Keratinocyte (primary cell): Measurements from ENCODE around the gene GRPEL2. TPM values are rescaled to one million over a fixed set of nuclear protein-coding genes. Genes with fewer than 3 reads are reported as not detected.

Experiments
- DNase-seq: peaks from one replicate; pipeline ENCODE4 v3.0.0-alpha.2; 2011; ENCODE audit warnings: low read depth, missing footprints, low spot score
- FAIRE-seq: peaks from 2 replicates; lab custom pipeline; 2011; peaks lifted over from hg19 to GRCh38; lab: Jason Lieb, UNC
- H2AFZ ChIP-seq: 2 replicates; pipeline ENCODE4 v1.6.0; 2012; ENCODE audit warnings: low read length, control low read depth, inconsistent platforms; ENCODE audit not compliant: control insufficient read depth
- H3K27ac ChIP-seq: 2 replicates; pipeline ENCODE4 v1.5.1; 2011; ENCODE audit warnings: low read length; ENCODE audit not compliant: control insufficient read depth, insufficient read depth
- H3K27me3 ChIP-seq: 3 replicates; pipeline ENCODE4 v1.6.0; 2011; ENCODE audit warnings: low read length; ENCODE audit not compliant: control insufficient read depth, insufficient read depth; ENCODE audit errors: extremely low read depth
- H3K36me3 ChIP-seq, 2 experiments: 2 replicates in 1 of 2; 3 replicates in 1 of 2; pipeline ENCODE4 v1.5.1; 2011; ENCODE audit warnings: low read length in 2 of 2, mild to moderate bottlenecking in 1 of 2; ENCODE audit not compliant: control insufficient read depth in 2 of 2, insufficient read depth in 2 of 2; ENCODE audit errors: extremely low read depth in 1 of 2
- H3K4me1 ChIP-seq: 3 replicates; pipeline ENCODE4 v1.5.1; 2011; ENCODE audit warnings: low read length; ENCODE audit not compliant: control insufficient read depth, insufficient read depth; ENCODE audit errors: extremely low read depth
- H3K4me2 ChIP-seq: 3 replicates; pipeline ENCODE4 v1.6.0; 2011; ENCODE audit warnings: low read depth, low read length; ENCODE audit not compliant: control insufficient read depth, insufficient read depth; ENCODE audit errors: extremely low read depth
- H3K4me3 ChIP-seq, 3 experiments: fragments of 200-600 bp in 1 of 3; sonication (generic) in 1 of 3; 2 replicates in 2 of 3; 3 replicates in 1 of 3; pipeline ENCODE4 v1.5.1; 2011 to 2016; ENCODE audit warnings: low read length in 3 of 3, mild to moderate bottlenecking in 3 of 3, control low read depth in 2 of 3, inconsistent platforms in 1 of 3, low read depth in 1 of 3, mixed read lengths in 1 of 3, mixed run types in 1 of 3, moderate library complexity in 1 of 3; ENCODE audit not compliant: control insufficient read depth in 2 of 3, insufficient read depth in 2 of 3; ENCODE audit errors: extremely low read depth in 1 of 3
- H3K79me2 ChIP-seq: 2 replicates; pipeline ENCODE4 v1.6.0; 2012; ENCODE audit warnings: low read length; ENCODE audit not compliant: control insufficient read depth, insufficient read depth
- H3K9ac ChIP-seq: 3 replicates; pipeline ENCODE4 v1.6.0; 2011; ENCODE audit warnings: low read length; ENCODE audit not compliant: control insufficient read depth, insufficient read depth; ENCODE audit errors: extremely low read depth
- H3K9me1 ChIP-seq: 3 replicates; pipeline ENCODE4 v1.6.0; 2011; ENCODE audit warnings: low read length; ENCODE audit not compliant: control insufficient read depth, insufficient read depth; ENCODE audit errors: extremely low read depth
- H3K9me3 ChIP-seq: 2 replicates; pipeline ENCODE4 v1.5.1; 2012; ENCODE audit warnings: low read depth, low read length; ENCODE audit not compliant: control insufficient read depth
- H4K20me1 ChIP-seq: 3 replicates; pipeline ENCODE4 v1.6.0; 2011; ENCODE audit warnings: low read length; ENCODE audit not compliant: control insufficient read depth, insufficient read depth; ENCODE audit errors: extremely low read depth
- CTCF ChIP-seq, 3 experiments: IDR thresholded peaks in 1 of 3; conservative IDR thresholded peaks in 1 of 3; optimal IDR thresholded peaks in 1 of 3; 2 replicates in 2 of 3; 3 replicates in 1 of 3; pipeline versions ENCODE3 to v1.5.1; 2011; ENCODE audit warnings: low read length in 3 of 3, mild to moderate bottlenecking in 3 of 3, moderate library complexity in 2 of 3, control low read depth in 1 of 3, inconsistent platforms in 1 of 3; ENCODE audit not compliant: insufficient read depth in 2 of 3; ENCODE audit errors: extremely low read depth in 1 of 3
- EZH2 ChIP-seq: IDR thresholded peaks from one replicate; pipeline ENCODE4 v1.6.1; 2012; ENCODE audit warnings: inconsistent platforms, mild to moderate bottlenecking, low read length, moderate library complexity
- dilution Hi-C: fragments of 300-500 bp; cut with MboI; formaldehyde crosslinking; loops from one replicate; pipeline ENCODE4 v1.7.0; 2020; ENCODE audit warnings: low sequenced_read_pairs; ENCODE audit not compliant: extremely low pct_ligation_motif_present
- polyA plus RNA-seq, 5 experiments: library from polyadenylated mRNA; depleted of rRNA in 3 of 5; stranded (reverse) in 3 of 5; stranded (forward) in 1 of 5; unstranded in 1 of 5; fragments of >200 nt; gene quantifications; 1 replicate in 1 of 5; 2 replicates in 3 of 5; 3 replicates in 1 of 5; pipeline versions ENCODE4 v1.2.1 to v1.2.3, GENCODE V29; 2011 to 2012; ENCODE audit warnings: missing spikeins in 2 of 5, low read depth in 1 of 5, low replicate concordance in 1 of 5

GRPEL2 gene
- polyA plus RNA-seq, 1 donor (not counting 4 experiments of a cell fraction or from before 2014, with no cell fraction given) = 17.5 TPM

GRCh38 chr5:149364719-149365118 lies 19.4 kb downstream of the GRPEL2 start:
- Histone ChIP-seq H3K9ac (no peak overlapping the region), H3K4me1 (no peaks in the 10 kb centered on the region), H2AFZ (no peak overlapping the region), H3K4me3 (no peak overlapping the region), H3K27ac (no peak overlapping the region), H4K20me1 (no peaks in the 10 kb centered on the region), H3K9me3 (no peaks in the 10 kb centered on the region), H3K4me2 (no peak overlapping the region), H3K9me1 (no peaks in the 10 kb centered on the region), H3K79me2 (no peaks in the 10 kb centered on the region), H3K27me3 (no peaks in the 10 kb centered on the region), H3K36me3 (no peaks in the 10 kb centered on the region)
- FAIRE-seq = no peak
- dilution Hi-C loops = no loop called here
- TF ChIP-seq EZH2 (no peak), CTCF (optimal IDR thresholded peaks at IDR 0.05 in 1 of 3, IDR thresholded peaks at IDR 0.05 in 1 of 3, conservative IDR thresholded peaks at IDR 0.05 in 1 of 3; ENCODE audit: extremely low read depth in 1 of 3, insufficient read depth in 2 of 3, low read length in 3 of 3) (no peak)
- no peak for DNase-seq

DNA sequence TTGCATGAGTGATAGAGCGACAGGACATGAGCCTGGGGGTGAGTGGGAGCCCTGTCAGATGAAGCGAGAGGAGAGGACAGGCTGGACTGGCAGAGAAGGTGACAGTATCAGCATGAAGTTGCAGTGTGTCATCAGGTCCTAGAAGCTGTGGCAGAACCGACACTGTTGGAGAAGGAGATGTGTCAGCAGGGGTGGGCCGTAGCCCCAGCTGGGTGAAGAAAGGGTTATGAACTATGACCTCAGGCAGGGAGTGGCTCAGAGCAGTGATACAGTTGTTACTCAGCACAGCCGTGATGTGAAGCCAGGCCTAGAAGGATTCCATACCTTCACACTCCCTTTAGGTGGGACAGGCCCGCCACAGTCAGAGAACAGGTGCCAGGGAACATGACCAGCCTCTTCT lies 20.1 kb downstream of the GRPEL2 start:
- Histone ChIP-seq H3K27me3 (no peaks in the 10 kb centered on the region), H2AFZ (no peak overlapping the region), H3K4me2 (no peak overlapping the region), H3K4me3 (no peak overlapping the region), H3K9me3 (no peaks in the 10 kb centered on the region), H3K9ac (no peak overlapping the region), H4K20me1 (no peaks in the 10 kb centered on the region), H3K27ac (no peak overlapping the region), H3K4me1 (no peaks in the 10 kb centered on the region), H3K36me3 (no peaks in the 10 kb centered on the region), H3K79me2 (no peaks in the 10 kb centered on the region), H3K9me1 (no peaks in the 10 kb centered on the region)
- DNase-seq (no peak), FAIRE-seq (no peak)
- dilution Hi-C loops = no loop called here
- TF ChIP-seq CTCF (optimal IDR thresholded peaks at IDR 0.05 in 1 of 3, IDR thresholded peaks at IDR 0.05 in 1 of 3, conservative IDR thresholded peaks at IDR 0.05 in 1 of 3; ENCODE audit: extremely low read depth in 1 of 3, insufficient read depth in 2 of 3, low read length in 3 of 3) (no peak), EZH2 (no peak)
